Esophagus muscularis mucosa (tissue), 4 donors: Measurements from ENCODE around the gene ERO1B.

Experiments used
- EP300 ChIP-seq: sonication (generic); formaldehyde crosslinking; IDR thresholded peaks from one replicate; pipeline ENCODE4 v1.6.1; 2017; ENCODE audit warnings: antibody characterized with exemption
- POLR2A ChIP-seq: fragments of 450-650 bp; IDR thresholded peaks from one replicate; pipeline ENCODE4 v1.6.1; 2017; ENCODE audit warnings: antibody characterized with exemption, moderate library complexity, mild to moderate bottlenecking, low read depth
- TF ChIP-seq, protein P1 (sequence below), 3 experiments: fragments of 200-600 bp in 2 of 3; fragments of 450-650 bp in 1 of 3; sonication (generic) in 2 of 3; IDR thresholded peaks; one replicate each; pipeline ENCODE4 v1.5.1; 2017 to 2019; ENCODE audit warnings: antibody characterized with exemption in 3 of 3, mild to moderate bottlenecking in 2 of 3, moderate library complexity in 1 of 3

DNA sequence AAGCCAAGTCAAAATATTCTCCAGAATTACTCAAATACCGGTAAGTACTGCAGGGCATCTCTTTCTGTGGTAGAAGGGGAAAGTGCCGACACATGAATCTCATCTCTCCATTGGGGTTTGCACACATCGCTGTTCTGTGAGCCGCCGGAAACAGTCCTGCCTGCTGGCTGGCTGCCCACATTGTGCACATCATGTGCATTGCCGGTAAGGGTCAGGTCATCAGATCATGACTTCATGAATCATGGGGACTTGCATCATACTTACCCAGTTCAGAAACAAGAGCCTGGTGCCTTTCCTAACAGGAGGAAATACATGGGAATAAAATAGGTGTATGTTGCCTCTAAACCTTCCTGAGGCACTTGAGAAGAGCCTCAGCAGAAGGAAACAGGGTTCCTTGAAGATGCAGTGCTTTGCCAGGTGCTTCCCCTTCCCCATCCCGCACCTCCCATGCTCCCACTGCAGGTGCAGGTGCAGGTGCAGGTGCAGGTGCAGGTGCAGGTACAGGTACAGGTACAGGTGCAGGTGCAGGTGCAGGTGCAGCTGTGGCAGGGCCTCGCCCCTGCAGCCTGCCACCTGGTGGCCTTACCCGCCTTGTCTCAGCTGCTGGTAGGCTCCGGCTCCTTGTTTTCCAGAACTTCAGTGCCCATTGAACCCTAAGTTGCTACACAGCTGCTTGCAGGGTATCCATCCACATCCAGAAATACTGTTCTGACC lies 112.9 kb downstream of the ERO1B start:
- TF ChIP-seq, protein P1, sequence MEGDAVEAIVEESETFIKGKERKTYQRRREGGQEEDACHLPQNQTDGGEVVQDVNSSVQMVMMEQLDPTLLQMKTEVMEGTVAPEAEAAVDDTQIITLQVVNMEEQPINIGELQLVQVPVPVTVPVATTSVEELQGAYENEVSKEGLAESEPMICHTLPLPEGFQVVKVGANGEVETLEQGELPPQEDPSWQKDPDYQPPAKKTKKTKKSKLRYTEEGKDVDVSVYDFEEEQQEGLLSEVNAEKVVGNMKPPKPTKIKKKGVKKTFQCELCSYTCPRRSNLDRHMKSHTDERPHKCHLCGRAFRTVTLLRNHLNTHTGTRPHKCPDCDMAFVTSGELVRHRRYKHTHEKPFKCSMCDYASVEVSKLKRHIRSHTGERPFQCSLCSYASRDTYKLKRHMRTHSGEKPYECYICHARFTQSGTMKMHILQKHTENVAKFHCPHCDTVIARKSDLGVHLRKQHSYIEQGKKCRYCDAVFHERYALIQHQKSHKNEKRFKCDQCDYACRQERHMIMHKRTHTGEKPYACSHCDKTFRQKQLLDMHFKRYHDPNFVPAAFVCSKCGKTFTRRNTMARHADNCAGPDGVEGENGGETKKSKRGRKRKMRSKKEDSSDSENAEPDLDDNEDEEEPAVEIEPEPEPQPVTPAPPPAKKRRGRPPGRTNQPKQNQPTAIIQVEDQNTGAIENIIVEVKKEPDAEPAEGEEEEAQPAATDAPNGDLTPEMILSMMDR (IDR thresholded peaks at IDR 0.05), result no peak
- TF ChIP-seq POLR2A (no peak), EP300 (no peak)
